Type B pancreatic cell (in vitro differentiated cells): ENCODE data around the gene CFAP58. TPM values are rescaled to one million over a fixed set of nuclear protein-coding genes. Genes with fewer than 3 reads are reported as not detected.

Experiments used
- DNase-seq: peaks from one replicate; pipeline ENCODE4 v3.0.0; 2021; ENCODE audit warnings: mixed read lengths; ENCODE audit not compliant: unreplicated experiment; ENCODE audit errors: extremely low spot score
- H3K27ac Mint-ChIP-seq: 2 replicates; pipeline ENCODE4 v1.8.0; 2021; ENCODE audit warnings: mild to moderate bottlenecking, mixed read lengths
- H3K27me3 Mint-ChIP-seq: 2 replicates; pipeline ENCODE4 v1.8.0; 2021; ENCODE audit warnings: mixed read lengths
- H3K36me3 Mint-ChIP-seq: 2 replicates; pipeline ENCODE4 v1.8.0; 2021; ENCODE audit warnings: mixed read lengths
- H3K4me1 Mint-ChIP-seq: one replicate; pipeline ENCODE4 v1.8.0; 2021; ENCODE audit warnings: mixed read lengths; ENCODE audit not compliant: unreplicated experiment
- H3K4me3 Mint-ChIP-seq: 2 replicates; pipeline ENCODE4 v1.8.0; 2021; ENCODE audit warnings: mild to moderate bottlenecking, mixed read lengths
- H3K9me3 Mint-ChIP-seq: 2 replicates; pipeline ENCODE4 v1.8.0; 2021; ENCODE audit warnings: mixed read lengths
- total RNA-seq: library from RNA; stranded (reverse); gene quantifications from 2 replicates; pipeline ENCODE4 v1.2.1, GENCODE V29; 2021; ENCODE audit warnings: low replicate concordance
- TF ChIP-seq, protein P1 (sequence below): fragments of 200-600 bp; sonication (generic); conservative IDR thresholded peaks from 2 replicates; pipeline ENCODE4 v1.5.0; 2021; ENCODE audit warnings: antibody characterized with exemption, mild to moderate bottlenecking

The CFAP58 gene
- total RNA-seq, 1 donor from 2014 or later, result 0.34 TPM

- Mint-ChIP-seq H3K27me3 (no peaks in the 10 kb centered on the region), H3K36me3 (no peaks in the 10 kb centered on the region), H3K27ac (no peak overlapping the region), H3K9me3 (no peaks in the 10 kb centered on the region), H3K4me3 (no peak overlapping the region), H3K4me1 (peaks cover 3% of the 10 kb centered on the region)
- TF ChIP-seq, protein P1, sequence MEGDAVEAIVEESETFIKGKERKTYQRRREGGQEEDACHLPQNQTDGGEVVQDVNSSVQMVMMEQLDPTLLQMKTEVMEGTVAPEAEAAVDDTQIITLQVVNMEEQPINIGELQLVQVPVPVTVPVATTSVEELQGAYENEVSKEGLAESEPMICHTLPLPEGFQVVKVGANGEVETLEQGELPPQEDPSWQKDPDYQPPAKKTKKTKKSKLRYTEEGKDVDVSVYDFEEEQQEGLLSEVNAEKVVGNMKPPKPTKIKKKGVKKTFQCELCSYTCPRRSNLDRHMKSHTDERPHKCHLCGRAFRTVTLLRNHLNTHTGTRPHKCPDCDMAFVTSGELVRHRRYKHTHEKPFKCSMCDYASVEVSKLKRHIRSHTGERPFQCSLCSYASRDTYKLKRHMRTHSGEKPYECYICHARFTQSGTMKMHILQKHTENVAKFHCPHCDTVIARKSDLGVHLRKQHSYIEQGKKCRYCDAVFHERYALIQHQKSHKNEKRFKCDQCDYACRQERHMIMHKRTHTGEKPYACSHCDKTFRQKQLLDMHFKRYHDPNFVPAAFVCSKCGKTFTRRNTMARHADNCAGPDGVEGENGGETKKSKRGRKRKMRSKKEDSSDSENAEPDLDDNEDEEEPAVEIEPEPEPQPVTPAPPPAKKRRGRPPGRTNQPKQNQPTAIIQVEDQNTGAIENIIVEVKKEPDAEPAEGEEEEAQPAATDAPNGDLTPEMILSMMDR, result no peak
- DNase-seq, result no peak
Measured at GRCh38 chr10:104427989-104428388, 74.4 kb downstream of the CFAP58 start.

- H3K27me3 Mint-ChIP-seq, result no peaks in the 10 kb centered on the region
- no peaks in the 10 kb centered on the region for H3K36me3 Mint-ChIP-seq
- TF ChIP-seq, protein P1, result no peak
- DNase-seq, result no peak
- H3K27ac Mint-ChIP-seq, result no peak overlapping the region
- no peak overlapping the region for H3K4me3 Mint-ChIP-seq
- no peaks in the 10 kb centered on the region for H3K4me1 Mint-ChIP-seq
- no peaks in the 10 kb centered on the region for H3K9me3 Mint-ChIP-seq
Measured at GRCh38 chr10:104429846-104430245, 76.2 kb downstream of the CFAP58 start.

DNA sequence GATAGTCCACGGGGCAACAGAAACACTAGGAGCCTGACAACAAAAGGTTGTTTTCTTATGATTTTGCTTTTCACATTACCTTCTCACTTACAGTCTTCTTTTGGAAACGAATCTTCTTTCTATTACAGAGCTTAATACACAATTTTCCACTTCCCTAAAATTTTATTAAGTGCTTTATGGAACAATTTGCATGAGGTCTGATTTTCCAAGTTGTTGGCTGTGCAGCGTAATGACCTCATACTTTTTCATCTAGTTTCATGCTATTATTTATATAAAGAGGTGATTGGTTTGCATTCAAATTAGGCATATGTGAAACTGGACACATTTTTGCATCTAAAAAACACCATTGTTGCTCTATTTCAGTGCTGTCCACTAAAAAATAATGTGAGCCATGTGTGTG is 76.7 kb downstream of the CFAP58 start:
- no peak for DNase-seq

DNA sequence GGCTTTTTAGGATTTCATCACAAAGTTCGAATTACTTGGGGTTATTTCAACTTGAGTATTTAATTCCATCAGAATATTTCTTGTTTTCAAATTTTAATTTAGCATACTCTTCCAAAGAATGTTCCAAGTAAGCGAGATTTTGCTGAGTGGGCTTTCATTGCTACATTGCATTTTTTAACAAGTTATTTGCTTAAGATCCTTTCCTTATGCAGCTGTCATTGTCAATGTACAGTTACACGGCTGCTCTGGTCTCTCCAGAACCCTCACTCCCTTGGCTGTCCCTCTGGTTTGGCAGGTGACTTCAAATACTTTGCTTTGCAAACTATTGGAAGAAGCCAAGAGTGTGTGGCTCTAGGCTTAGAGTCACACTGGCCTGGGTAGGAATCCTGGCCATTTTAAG is 80.0 kb downstream of the CFAP58 start:
- Mint-ChIP-seq H3K27ac (no peak overlapping the region), H3K4me1 (no peaks in the 10 kb centered on the region), H3K36me3 (no peaks in the 10 kb centered on the region), H3K4me3 (no peak overlapping the region), H3K9me3 (no peaks in the 10 kb centered on the region), H3K27me3 (peaks cover 2% of the 10 kb centered on the region)
- TF ChIP-seq, protein P1, result no peak
- DNase-seq, result no peak

More for the DNA sequence above, 76.7 kb downstream of the CFAP58 start:
- H3K9me3 Mint-ChIP-seq, result no peaks in the 10 kb centered on the region
- TF ChIP-seq, protein P1, result no peak
- H3K27me3 Mint-ChIP-seq, result no peaks in the 10 kb centered on the region
- H3K27ac Mint-ChIP-seq, result no peak overlapping the region
- H3K4me1 Mint-ChIP-seq, result no peaks in the 10 kb centered on the region
- no peaks in the 10 kb centered on the region for H3K36me3 Mint-ChIP-seq
- no peak overlapping the region for H3K4me3 Mint-ChIP-seq

DNA sequence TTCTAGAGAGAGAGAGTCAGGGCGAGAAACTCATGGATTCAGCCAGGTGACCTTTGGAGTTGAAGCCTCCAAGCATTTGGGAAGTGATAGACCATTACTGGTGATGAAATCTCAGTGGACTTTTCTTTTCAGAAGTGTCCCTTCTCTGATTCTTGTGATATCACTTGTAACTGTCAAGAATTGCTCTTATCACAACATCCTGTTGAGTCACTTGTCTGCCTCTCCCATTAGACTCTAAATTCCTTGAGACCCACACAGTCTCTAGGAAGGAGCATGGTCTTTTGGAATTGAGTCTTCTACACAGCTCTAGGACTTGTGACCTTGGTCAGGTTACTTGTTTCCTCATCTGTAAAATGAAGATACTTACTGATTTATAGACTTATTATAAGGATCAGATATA is 81.0 kb downstream of the CFAP58 start:
- no peak overlapping the region for H3K27ac Mint-ChIP-seq
- peaks cover 2% of the 10 kb centered on the region for H3K27me3 Mint-ChIP-seq
- no peaks in the 10 kb centered on the region for H3K9me3 Mint-ChIP-seq
- no peak for DNase-seq
- no peaks in the 10 kb centered on the region for H3K4me1 Mint-ChIP-seq
- no peaks in the 10 kb centered on the region for H3K36me3 Mint-ChIP-seq
- no peak overlapping the region for H3K4me3 Mint-ChIP-seq
- TF ChIP-seq, protein P1, result no peak

GRCh38 chr10:104435822-104436221 is 82.2 kb downstream of the CFAP58 start:
- Mint-ChIP-seq H3K4me3 (no peak overlapping the region), H3K27me3 (peaks cover 2% of the 10 kb centered on the region), H3K27ac (no peak overlapping the region), H3K9me3 (no peaks in the 10 kb centered on the region), H3K36me3 (no peaks in the 10 kb centered on the region), H3K4me1 (no peaks in the 10 kb centered on the region)
- DNase-seq, result no peak
- TF ChIP-seq, protein P1, result no peak
